SK-N-SH treated with all-trans-retinoic acid at 6 μM for 48 hours (cell line): ENCODE results near the gene PPFIBP1.

Experiments
- ATAC-seq: fragments of 200-7000 bp; cut with Tn5 transposase; 3 replicates; pipeline ENCODE4 v1.9.1; 2020; ENCODE audit warnings: mild to moderate bottlenecking, moderate library complexity
- CSRNP3 ChIP-seq: fragments of 250-450 bp; sonication (Bioruptor Pico); IDR thresholded peaks from 2 replicates; pipeline ENCODE4 v1.5.1; 2021; ENCODE audit warnings: mild to moderate bottlenecking, moderate library complexity
- ESRRG ChIP-seq: fragments of 250-450 bp; sonication (Bioruptor Pico); IDR thresholded peaks from 2 replicates; pipeline ENCODE4 v1.6.1; 2021; ENCODE audit warnings: mild to moderate bottlenecking
- OSR1 ChIP-seq: fragments of 250-450 bp; sonication (Bioruptor Pico); IDR thresholded peaks from 2 replicates; pipeline ENCODE4 v1.8.0; 2022; ENCODE audit warnings: moderate library complexity, mild to moderate bottlenecking, inconsistent platforms
- PPARA ChIP-seq: fragments of 250-450 bp; sonication (Bioruptor Pico); IDR thresholded peaks from 2 replicates; pipeline ENCODE4 v1.5.0; 2020; ENCODE audit warnings: mild to moderate bottlenecking, borderline replicate concordance
- TOX ChIP-seq: fragments of 250-450 bp; sonication (Bioruptor Pico); IDR thresholded peaks from 2 replicates; pipeline ENCODE4 v1.8.0; 2021; ENCODE audit warnings: mild to moderate bottlenecking, moderate library complexity, borderline replicate concordance

Gene PPFIBP1

DNA sequence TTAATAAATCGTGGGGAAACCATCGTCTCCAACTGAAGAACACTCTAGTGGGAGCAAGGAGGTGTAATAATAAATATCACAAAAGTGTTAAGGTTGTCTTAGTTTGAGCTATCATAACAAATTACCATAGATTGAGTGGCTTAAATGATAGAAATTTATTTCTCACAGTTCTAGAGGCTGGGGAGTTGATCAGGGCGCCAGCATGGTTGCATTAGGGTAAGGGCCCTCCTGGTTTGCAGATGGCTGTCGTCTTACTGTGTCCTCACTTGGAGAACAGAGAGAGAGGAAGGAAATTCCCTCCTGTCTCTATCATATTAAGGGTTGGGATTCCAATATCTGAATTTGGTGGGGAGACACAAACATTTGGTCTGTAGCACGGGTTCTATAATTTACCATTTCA is 219.6 kb downstream of the PPFIBP1 start:
- no peak for ATAC-seq

More for the DNA sequence above, 219.6 kb downstream of the PPFIBP1 start:
- TF ChIP-seq ESRRG (no peak), CSRNP3 (CRISPR knock-in tag) (no peak), PPARA (CRISPR knock-in tag) (no peak), TOX (CRISPR knock-in tag) (no peak), OSR1 (CRISPR knock-in tag) (no peak)
